Measurements from ENCODE around the gene SLC6A6.

SLC6A6 gene

DNA sequence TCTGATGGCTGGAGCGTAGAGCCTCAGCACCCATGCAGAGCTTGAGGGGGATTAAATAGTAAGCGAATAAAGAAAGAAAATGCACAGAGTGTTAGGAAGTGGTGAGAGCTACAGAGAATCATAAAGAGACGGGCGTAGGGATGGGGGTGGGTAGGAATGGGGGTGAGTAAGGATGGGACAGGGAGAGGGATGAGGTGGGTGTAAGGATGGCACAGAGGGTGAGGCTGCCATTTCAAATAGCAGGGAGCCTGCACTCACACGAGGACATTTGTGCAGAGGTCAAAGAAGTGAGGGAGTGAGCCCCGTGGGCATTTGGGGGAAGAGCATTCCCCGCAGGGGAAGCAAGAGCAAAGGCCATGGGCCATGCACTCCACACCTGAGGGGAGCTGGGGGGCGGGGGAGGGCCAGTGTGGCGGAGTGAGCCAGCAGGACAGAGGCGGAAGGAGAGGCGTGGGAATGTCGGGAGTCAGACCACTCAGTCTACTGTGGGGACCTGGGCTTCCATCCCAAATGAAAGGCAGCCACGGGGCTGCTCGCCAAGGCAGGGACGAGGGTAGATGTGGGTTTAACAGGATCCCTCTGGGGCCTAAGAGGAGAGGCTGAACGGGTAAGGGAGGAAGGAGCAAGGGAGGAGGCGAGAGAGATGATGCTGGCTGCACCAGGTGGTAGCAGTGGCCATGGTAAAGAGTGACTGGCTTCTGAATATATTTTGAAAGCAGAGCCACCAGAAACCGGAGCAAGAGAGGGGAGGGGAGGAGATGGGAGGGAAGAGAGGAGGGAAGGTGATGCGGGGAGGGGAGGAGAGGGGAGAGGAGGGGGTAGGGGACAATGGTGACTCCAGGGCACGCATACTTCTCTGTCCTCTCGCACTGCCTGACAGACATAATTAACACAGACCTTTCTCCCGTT lies 35.2 kb upstream of the SLC6A6 start:
- no peaks in the 10 kb centered on the region for H3K36me3 ChIP-seq (ENCODE audit: control insufficient read depth, insufficient read depth, low read length)
- H3K27me3 ChIP-seq (ENCODE audit: control insufficient read depth, insufficient read depth, low read length), result no peaks in the 10 kb centered on the region
- no peak overlapping the region for H3K4me3 ChIP-seq (ENCODE audit: low read length)
- no peaks in the 10 kb centered on the region for H3K4me1 ChIP-seq (ENCODE audit: control insufficient read depth, insufficient read depth, low read length)
- no peak overlapping the region for H3K27ac ChIP-seq (ENCODE audit: low read depth, low read length)
- H3K9ac ChIP-seq (ENCODE audit: low read length), result no peak overlapping the region

DNA sequence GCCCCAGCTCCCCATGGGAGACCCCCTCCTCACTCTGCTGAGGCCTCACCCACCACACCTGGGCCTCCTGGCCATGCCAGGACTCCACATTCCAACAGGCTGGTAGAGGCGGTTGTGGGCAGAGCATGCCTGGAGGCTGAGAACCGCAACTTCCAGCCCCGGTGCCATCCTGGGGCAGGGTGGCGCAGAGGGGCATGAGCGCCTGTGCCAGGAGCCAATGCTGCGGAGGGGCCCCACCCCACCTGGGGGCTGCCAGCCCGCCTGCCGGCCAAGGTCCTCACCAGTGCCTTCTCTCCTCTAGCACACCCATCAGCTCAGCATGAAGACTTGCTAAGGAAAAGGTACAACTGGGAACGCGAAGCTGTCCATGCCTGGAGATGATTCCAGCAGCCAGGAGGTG lies 34.3 kb upstream of the SLC6A6 start:
- no peaks in the 10 kb centered on the region for H3K36me3 ChIP-seq (ENCODE audit: control insufficient read depth, insufficient read depth, low read length)
- H3K4me1 ChIP-seq (ENCODE audit: control insufficient read depth, insufficient read depth, low read length), result no peaks in the 10 kb centered on the region
- H3K9ac ChIP-seq (ENCODE audit: low read length), result no peak overlapping the region
- no peaks in the 10 kb centered on the region for H3K27me3 ChIP-seq (ENCODE audit: control insufficient read depth, insufficient read depth, low read length)
- H3K4me3 ChIP-seq (ENCODE audit: low read length), result no peak overlapping the region
- H3K27ac ChIP-seq (ENCODE audit: low read depth, low read length), result no peak overlapping the region

DNA sequence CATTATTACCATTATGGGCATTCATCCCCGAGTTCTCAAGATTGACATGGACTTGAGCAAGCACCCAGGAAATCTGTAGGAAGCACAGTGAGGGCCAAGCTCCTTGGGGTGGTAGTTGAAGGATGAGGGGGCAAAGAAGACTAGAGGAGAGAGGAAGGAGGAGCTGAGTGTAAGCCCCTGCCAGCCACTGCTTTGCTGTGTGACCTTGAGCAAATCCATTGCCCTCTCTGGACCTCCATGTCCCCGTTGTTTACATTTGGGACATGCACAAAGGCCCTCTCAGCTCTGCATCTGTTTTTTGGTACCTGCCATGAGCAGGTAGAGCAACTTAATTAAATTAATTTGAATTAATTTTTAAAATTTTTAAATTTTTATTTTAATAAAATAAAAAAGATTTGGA lies 33.5 kb upstream of the SLC6A6 start:
- Histone ChIP-seq H3K36me3 (ENCODE audit: control insufficient read depth, insufficient read depth, low read length) (no peaks in the 10 kb centered on the region), H3K4me1 (ENCODE audit: control insufficient read depth, insufficient read depth, low read length) (no peaks in the 10 kb centered on the region), H3K9ac (ENCODE audit: low read length) (no peak overlapping the region), H3K27ac (ENCODE audit: low read depth, low read length) (no peak overlapping the region), H3K4me3 (ENCODE audit: low read length) (no peak overlapping the region), H3K27me3 (ENCODE audit: control insufficient read depth, insufficient read depth, low read length) (no peaks in the 10 kb centered on the region)

DNA sequence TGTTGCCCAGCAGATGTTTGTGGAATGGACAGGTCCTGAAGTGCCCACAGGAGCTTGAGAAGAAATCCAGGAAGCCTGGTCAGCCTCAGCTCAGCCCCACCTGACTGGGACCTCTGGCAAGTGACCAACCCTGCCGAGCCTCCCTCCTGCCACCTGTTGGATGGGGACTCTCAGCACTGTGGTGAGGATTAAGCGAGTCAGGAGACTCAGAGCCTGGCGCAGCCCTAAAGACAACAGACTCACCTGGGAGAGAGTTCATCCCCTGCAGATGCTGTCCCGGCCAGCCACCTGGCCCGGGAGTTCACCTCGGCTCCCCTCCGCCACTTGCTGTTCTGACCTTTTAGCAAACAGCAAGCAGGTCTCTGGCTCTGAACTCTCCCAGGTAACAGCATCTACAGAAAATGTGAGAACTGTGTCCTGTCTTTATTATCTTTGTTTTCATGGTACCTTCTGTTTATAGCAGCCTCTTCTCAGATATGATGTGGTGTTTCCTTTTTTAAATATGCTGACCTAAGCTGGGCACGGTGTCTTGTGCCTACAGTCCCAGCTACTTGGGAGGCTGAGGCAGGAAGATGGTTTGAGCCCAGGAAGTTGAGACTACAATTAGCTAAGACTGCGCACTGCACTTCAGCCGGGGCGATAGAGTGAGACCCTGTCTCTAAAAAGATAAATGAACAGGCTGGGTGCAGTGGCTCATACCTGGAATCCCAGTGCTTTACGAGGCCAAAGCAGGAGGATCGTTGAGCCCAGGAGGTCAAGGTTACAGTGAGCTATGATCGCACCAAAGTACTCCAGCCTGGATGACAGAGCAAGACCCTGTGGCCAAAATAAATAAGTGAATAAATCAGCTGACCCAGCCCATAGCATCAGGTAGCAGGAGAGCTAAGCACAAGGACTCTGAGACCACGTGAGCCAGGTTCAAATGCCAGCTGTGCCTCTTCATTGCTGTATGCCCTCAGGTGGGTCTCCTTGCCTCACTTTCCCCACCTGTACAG lies 32.4 kb upstream of the SLC6A6 start:
- no peaks in the 10 kb centered on the region for H3K4me1 ChIP-seq (ENCODE audit: control insufficient read depth, insufficient read depth, low read length)

DNA sequence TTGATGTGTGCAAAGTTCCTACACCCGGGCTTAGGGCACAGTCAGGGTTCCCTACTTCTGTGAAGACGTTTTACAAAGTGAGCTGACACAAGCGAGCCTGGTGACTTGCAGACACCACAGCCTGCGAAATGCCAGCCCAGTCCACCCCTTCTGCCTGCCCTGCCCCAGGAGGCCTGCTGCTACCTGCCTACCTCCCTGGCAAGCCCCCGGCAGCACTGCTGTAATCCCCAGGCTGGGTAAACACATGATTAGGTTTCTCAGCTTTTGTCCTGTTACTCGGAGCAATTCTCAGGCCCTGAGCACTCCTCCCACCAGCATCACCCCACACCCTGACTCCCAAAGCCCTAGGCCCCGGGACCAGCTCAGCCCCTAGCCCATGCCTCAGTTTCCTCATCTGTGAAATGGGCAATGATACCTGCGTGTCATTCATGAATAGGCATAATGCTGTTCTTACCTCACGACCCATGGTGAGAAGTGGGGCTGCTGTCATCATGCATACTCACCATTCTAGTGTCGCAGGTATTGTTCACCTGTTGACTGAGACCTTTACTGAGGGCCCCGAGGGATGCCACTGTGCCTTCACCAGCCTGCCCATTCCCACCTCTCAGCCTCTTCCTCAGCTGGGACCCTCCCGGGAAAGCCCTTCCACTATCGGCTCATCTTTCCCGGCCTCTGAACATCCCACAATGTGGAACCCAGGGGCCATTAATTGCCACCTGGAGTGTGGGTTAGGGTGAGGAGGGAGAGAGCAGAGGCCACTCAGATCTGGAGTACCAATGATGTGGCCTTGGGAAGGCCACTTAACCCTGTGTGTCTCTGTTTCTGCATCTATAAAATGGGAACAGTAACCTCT lies 31.5 kb upstream of the SLC6A6 start:
- Histone ChIP-seq H3K4me1 (ENCODE audit: control insufficient read depth, insufficient read depth, low read length) (no peaks in the 10 kb centered on the region), H3K4me3 (ENCODE audit: low read length) (no peak overlapping the region), H3K27ac (ENCODE audit: low read depth, low read length) (no peak overlapping the region), H3K36me3 (ENCODE audit: control insufficient read depth, insufficient read depth, low read length) (no peaks in the 10 kb centered on the region), H3K27me3 (ENCODE audit: control insufficient read depth, insufficient read depth, low read length) (no peaks in the 10 kb centered on the region), H3K9ac (ENCODE audit: low read length) (no peak overlapping the region)

More for the DNA sequence above, 32.4 kb upstream of the SLC6A6 start:
- no peak overlapping the region for H3K27ac ChIP-seq (ENCODE audit: low read depth, low read length)
- no peaks in the 10 kb centered on the region for H3K36me3 ChIP-seq (ENCODE audit: control insufficient read depth, insufficient read depth, low read length)
- H3K27me3 ChIP-seq (ENCODE audit: control insufficient read depth, insufficient read depth, low read length), result no peaks in the 10 kb centered on the region
- H3K4me3 ChIP-seq (ENCODE audit: low read length), result no peak overlapping the region
- no peak overlapping the region for H3K9ac ChIP-seq (ENCODE audit: low read length)

GRCh38 chr3:14371573-14372474 lies 30.6 kb upstream of the SLC6A6 start:
- Histone ChIP-seq H3K4me3 (ENCODE audit: low read length) (no peak overlapping the region), H3K27ac (ENCODE audit: low read depth, low read length) (no peak overlapping the region), H3K9ac (ENCODE audit: low read length) (no peak overlapping the region), H3K4me1 (ENCODE audit: control insufficient read depth, insufficient read depth, low read length) (no peaks in the 10 kb centered on the region), H3K36me3 (ENCODE audit: control insufficient read depth, insufficient read depth, low read length) (no peaks in the 10 kb centered on the region), H3K27me3 (ENCODE audit: control insufficient read depth, insufficient read depth, low read length) (no peaks in the 10 kb centered on the region)

GRCh38 chr3:14372587-14372986 lies 29.8 kb upstream of the SLC6A6 start:
- Histone ChIP-seq H3K27ac (ENCODE audit: low read depth, low read length) (no peak overlapping the region), H3K27me3 (ENCODE audit: control insufficient read depth, insufficient read depth, low read length) (no peaks in the 10 kb centered on the region), H3K9ac (ENCODE audit: low read length) (no peak overlapping the region), H3K4me3 (ENCODE audit: low read length) (no peak overlapping the region), H3K36me3 (ENCODE audit: control insufficient read depth, insufficient read depth, low read length) (no peaks in the 10 kb centered on the region), H3K4me1 (ENCODE audit: control insufficient read depth, insufficient read depth, low read length) (no peaks in the 10 kb centered on the region)

DNA sequence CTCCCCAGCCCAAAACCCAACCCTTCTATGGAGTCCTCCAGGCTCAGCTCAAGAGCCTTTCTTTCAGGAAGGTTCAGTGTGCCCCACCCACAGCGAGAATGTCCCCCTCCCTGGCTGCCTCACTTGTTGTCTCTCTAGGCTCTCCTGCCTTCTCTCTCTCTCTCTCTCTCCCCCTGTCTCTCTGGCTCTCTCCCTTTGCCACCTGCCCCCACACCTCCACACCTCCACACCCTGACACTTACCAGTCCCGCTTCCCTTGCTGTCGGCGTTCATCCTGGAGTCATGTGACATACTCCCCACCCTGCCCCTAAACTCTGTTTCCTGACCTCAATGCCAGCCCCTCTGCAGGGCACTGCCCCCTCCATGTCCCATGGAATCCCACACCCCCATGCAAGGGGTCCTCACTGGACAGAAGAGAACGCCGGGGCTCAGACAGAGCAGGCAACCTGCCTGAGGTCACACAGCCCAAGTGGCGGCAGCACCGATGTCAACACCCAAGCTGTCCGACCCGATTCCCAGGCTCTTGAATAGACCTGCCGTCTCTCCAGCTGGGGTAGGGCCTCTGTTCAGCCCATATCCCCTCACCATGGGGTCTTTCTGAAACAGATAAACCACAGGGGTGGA lies 28.5 kb upstream of the SLC6A6 start:
- no peak overlapping the region for H3K27ac ChIP-seq (ENCODE audit: low read depth, low read length)
- H3K4me3 ChIP-seq (ENCODE audit: low read length), result no peak overlapping the region
- H3K27me3 ChIP-seq (ENCODE audit: control insufficient read depth, insufficient read depth, low read length), result no peaks in the 10 kb centered on the region
- H3K4me1 ChIP-seq (ENCODE audit: control insufficient read depth, insufficient read depth, low read length), result no peaks in the 10 kb centered on the region
- H3K9ac ChIP-seq (ENCODE audit: low read length), result no peak overlapping the region
- H3K36me3 ChIP-seq (ENCODE audit: control insufficient read depth, insufficient read depth, low read length), result no peaks in the 10 kb centered on the region

- H3K9ac ChIP-seq (ENCODE audit: low read length), result no peak overlapping the region
- H3K27ac ChIP-seq (ENCODE audit: low read depth, low read length), result no peak overlapping the region
- no peak overlapping the region for H3K4me3 ChIP-seq (ENCODE audit: low read length)
- H3K27me3 ChIP-seq (ENCODE audit: control insufficient read depth, insufficient read depth, low read length), result no peaks in the 10 kb centered on the region
- H3K36me3 ChIP-seq (ENCODE audit: control insufficient read depth, insufficient read depth, low read length), result no peaks in the 10 kb centered on the region
- H3K4me1 ChIP-seq (ENCODE audit: control insufficient read depth, insufficient read depth, low read length), result no peaks in the 10 kb centered on the region
Observed at GRCh38 chr3:14374444-14374883, 27.9 kb upstream of the SLC6A6 start.

- Histone ChIP-seq H3K4me3 (ENCODE audit: low read length) (no peak overlapping the region), H3K36me3 (ENCODE audit: control insufficient read depth, insufficient read depth, low read length) (no peaks in the 10 kb centered on the region), H3K9ac (ENCODE audit: low read length) (no peak overlapping the region), H3K27ac (ENCODE audit: low read depth, low read length) (no peak overlapping the region), H3K27me3 (ENCODE audit: control insufficient read depth, insufficient read depth, low read length) (no peaks in the 10 kb centered on the region), H3K4me1 (ENCODE audit: control insufficient read depth, insufficient read depth, low read length) (no peaks in the 10 kb centered on the region)
Observed at GRCh38 chr3:14375192-14375591, 27.2 kb upstream of the SLC6A6 start.
